Measurements from ENCODE around the gene ACTRT2. TPM values are rescaled to one million over a fixed set of nuclear protein-coding genes. Genes with fewer than 3 reads are reported as not detected.

ACTRT2 gene
- total and polyA plus RNA-seq, 10 of the 15 experiments (the other 5 are each of a cell fraction or from before 2014, with no cell fraction given) = not detected

DNA sequence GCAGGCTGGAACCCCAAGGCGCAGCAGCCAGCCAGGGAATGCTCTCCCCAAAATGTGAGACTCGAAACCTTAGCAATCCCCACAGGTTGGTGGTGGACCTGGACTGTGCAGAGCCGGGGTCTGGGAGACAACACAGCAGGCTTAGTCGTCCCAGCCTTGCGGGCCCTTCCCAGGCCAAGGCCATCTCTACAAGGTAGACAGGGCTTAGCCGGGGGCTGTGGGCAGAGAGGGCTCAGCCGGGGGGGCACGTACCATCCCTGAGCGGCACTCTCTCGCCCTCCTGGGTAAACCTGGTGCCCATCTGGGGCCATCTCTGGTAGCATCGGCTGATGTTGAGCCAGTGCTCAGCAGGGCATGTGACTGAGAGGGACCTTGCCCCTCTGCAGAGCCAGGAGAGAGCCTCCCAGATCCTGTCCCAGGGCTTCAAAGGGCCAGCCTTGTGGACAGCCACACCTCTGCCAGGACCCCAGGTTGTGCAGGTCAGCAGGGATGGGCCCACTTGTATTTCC lies 2.2 kb upstream of the ACTRT2 start:
- no peak overlapping the region for H3K9ac ChIP-seq (ENCODE audit: control insufficient read depth, insufficient read depth, low read length)
- H3K27ac ChIP-seq (ENCODE audit: control insufficient read depth, insufficient read depth) = no peak overlapping the region
- no peak overlapping the region for H3K4me3 ChIP-seq
- no peak for FAIRE-seq
- 33% methylated on average over 11 of the region's 11 CpGs for WGBS (ENCODE audit: insufficient coverage, insufficient replicate concordance, low lambda C conversion rate, missing lambda C conversion rate)
- ChIA-PET CTCF (no interaction called here), SMC1A (ENCODE audit: uncharacterized antibody, unreplicated experiment) (no interaction called here), RAD21 (ENCODE audit: unreplicated experiment) (no interaction called here), POLR2A (no interaction called here)
- H3K4me2 ChIP-seq (ENCODE audit: control insufficient read depth, insufficient read depth) = no peak overlapping the region
- no peaks in the 10 kb centered on the region for H3K9me3 ChIP-seq (replicated peaks; ENCODE audit: control insufficient read depth, insufficient read depth, low read length)
- no peak for ATAC-seq
- in situ Hi-C loops (cut with MboI) (no loop called here), intact Hi-C loops (cut with micrococcal nuclease; ENCODE audit: unreplicated experiment) (no loop called here)
- TF ChIP-seq RCOR1 (conservative IDR thresholded peaks at IDR 0.05; ENCODE audit: low read depth, low read length) (no peak), JUNB (IDR thresholded peaks at IDR 0.05) (no peak), RB1 (IDR thresholded peaks at IDR 0.05; ENCODE audit: borderline replicate concordance) (no peak), TARDBP (IDR thresholded peaks at IDR 0.05; ENCODE audit: borderline replicate concordance) (no peak), IRF4 (IDR thresholded peaks at IDR 0.05; ENCODE audit: low read depth, low read length) (no peak), ZSCAN29 (IDR thresholded peaks at IDR 0.05) (no peak), POU2F2 (IDR thresholded peaks at IDR 0.05; ENCODE audit: borderline replicate concordance, low read depth, low read length) (no peak), KAT2A (conservative IDR thresholded peaks at IDR 0.05; ENCODE audit: control insufficient read depth, low read depth, low read length) (no peak), ATF7 (IDR thresholded peaks at IDR 0.05; ENCODE audit: low read depth) (no peak)
- TF ChIP-seq, protein P1, sequence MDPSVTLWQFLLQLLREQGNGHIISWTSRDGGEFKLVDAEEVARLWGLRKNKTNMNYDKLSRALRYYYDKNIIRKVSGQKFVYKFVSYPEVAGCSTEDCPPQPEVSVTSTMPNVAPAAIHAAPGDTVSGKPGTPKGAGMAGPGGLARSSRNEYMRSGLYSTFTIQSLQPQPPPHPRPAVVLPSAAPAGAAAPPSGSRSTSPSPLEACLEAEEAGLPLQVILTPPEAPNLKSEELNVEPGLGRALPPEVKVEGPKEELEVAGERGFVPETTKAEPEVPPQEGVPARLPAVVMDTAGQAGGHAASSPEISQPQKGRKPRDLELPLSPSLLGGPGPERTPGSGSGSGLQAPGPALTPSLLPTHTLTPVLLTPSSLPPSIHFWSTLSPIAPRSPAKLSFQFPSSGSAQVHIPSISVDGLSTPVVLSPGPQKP (IDR thresholded peaks at IDR 0.05; ENCODE audit: low read depth, low read length) = no peak
- TF ChIP-seq, protein P2, sequence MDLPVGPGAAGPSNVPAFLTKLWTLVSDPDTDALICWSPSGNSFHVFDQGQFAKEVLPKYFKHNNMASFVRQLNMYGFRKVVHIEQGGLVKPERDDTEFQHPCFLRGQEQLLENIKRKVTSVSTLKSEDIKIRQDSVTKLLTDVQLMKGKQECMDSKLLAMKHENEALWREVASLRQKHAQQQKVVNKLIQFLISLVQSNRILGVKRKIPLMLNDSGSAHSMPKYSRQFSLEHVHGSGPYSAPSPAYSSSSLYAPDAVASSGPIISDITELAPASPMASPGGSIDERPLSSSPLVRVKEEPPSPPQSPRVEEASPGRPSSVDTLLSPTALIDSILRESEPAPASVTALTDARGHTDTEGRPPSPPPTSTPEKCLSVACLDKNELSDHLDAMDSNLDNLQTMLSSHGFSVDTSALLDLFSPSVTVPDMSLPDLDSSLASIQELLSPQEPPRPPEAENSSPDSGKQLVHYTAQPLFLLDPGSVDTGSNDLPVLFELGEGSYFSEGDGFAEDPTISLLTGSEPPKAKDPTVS (IDR thresholded peaks at IDR 0.05; ENCODE audit: low read depth, low read length) = no peak
- TF ChIP-seq, protein P3, sequence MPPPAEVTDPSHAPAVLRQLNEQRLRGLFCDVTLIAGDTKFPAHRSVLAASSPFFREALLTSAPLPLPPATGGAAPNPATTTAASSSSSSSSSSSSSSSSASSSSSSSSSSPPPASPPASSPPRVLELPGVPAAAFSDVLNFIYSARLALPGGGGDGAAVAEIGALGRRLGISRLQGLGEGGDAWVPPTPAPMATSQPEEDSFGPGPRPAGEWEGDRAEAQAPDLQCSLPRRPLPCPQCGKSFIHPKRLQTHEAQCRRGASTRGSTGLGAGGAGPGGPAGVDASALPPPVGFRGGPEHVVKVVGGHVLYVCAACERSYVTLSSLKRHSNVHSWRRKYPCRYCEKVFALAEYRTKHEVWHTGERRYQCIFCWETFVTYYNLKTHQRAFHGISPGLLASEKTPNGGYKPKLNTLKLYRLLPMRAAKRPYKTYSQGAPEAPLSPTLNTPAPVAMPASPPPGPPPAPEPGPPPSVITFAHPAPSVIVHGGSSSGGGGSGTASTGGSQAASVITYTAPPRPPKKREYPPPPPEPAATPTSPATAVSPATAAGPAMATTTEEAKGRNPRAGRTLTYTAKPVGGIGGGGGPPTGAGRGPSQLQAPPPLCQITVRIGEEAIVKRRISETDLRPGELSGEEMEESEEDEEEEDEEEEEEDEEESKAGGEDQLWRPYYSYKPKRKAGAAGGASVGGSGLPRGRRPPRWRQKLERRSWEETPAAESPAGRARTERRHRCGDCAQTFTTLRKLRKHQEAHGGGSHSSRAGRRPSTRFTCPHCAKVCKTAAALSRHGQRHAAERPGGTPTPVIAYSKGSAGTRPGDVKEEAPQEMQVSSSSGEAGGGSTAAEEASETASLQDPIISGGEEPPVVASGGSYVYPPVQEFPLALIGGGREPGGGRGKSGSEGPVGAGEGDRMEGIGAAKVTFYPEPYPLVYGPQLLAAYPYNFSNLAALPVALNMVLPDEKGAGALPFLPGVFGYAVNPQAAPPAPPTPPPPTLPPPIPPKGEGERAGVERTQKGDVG (CRISPR knock-in tag; IDR thresholded peaks at IDR 0.05) = no peak
- H2AFZ ChIP-seq (ENCODE audit: control insufficient read depth, low read depth, low read length) = no peak overlapping the region
- H3K4me1 ChIP-seq (ENCODE audit: control insufficient read depth, insufficient read depth, low read length) = no peaks in the 10 kb centered on the region
- H3K79me2 ChIP-seq (ENCODE audit: control insufficient read depth, insufficient read depth, low read length) = no peaks in the 10 kb centered on the region
- H4K20me1 ChIP-seq (ENCODE audit: control insufficient read depth, insufficient read depth) = no peaks in the 10 kb centered on the region
- no TSS peak for BruUV-seq (replicated peaks)
- no peaks in the 10 kb centered on the region for H3K27me3 ChIP-seq (replicated peaks in 1 of 2; ENCODE audit: control insufficient read depth in 2 of 2, insufficient read depth in 2 of 2, low read length in 1 of 2)
- DNase-seq (ENCODE audit: low read depth, low spot score) = no peak
- no peaks in the 10 kb centered on the region for H3K36me3 ChIP-seq (ENCODE audit: control insufficient read depth in 2 of 2, insufficient read depth in 2 of 2, low read length in 1 of 2)

Data from GM12878 (cell line).